Fibroblast of lung (primary cell): Measurements from ENCODE around the gene ADI1. TPM values are rescaled to one million over a fixed set of nuclear protein-coding genes. Genes with fewer than 3 reads are reported as not detected.

Experiments used
- DNase-seq, 2 donors: peaks; one replicate each; pipeline versions ENCODE4 v3.0.0 to v3.0.0-alpha.2; 2010; ENCODE audit warnings: low read depth in 2 of 2
- H2AFZ ChIP-seq: 2 replicates; pipeline ENCODE4 v1.5.1; 2012; ENCODE audit warnings: low read length, control low read depth, inconsistent platforms
- H3K27ac ChIP-seq: 2 replicates; pipeline ENCODE4 v1.5.1; 2011; ENCODE audit warnings: low read length, control low read depth; ENCODE audit not compliant: insufficient read depth
- H3K27me3 ChIP-seq: 2 replicates; pipeline ENCODE4 v1.5.1; 2011; ENCODE audit warnings: mild to moderate bottlenecking, low read length; ENCODE audit not compliant: control insufficient read depth, insufficient read depth
- H3K36me3 ChIP-seq: 2 replicates; pipeline ENCODE4 v1.5.1; 2011; ENCODE audit warnings: low read length; ENCODE audit not compliant: control insufficient read depth, insufficient read depth
- H3K4me1 ChIP-seq: 2 replicates; pipeline ENCODE4 v1.5.1; 2011; ENCODE audit warnings: low read length; ENCODE audit not compliant: control insufficient read depth, insufficient read depth; ENCODE audit errors: extremely low read depth
- H3K4me2 ChIP-seq: 2 replicates; pipeline ENCODE4 v1.5.1; 2011; ENCODE audit warnings: low read length, control low read depth; ENCODE audit not compliant: insufficient read depth; ENCODE audit errors: extremely low read depth
- H3K4me3 ChIP-seq, 4 experiments: fragments of 200-600 bp in 1 of 4; sonication (generic) in 1 of 4; replicated peaks in 1 of 4; 2 replicates each; pipeline ENCODE4 v1.5.1; 2011 to 2016; ENCODE audit warnings: low read length in 4 of 4, low read depth in 3 of 4, mild to moderate bottlenecking in 3 of 4, control low read depth in 2 of 4, inconsistent platforms in 1 of 4, mixed read lengths in 1 of 4; ENCODE audit not compliant: insufficient read depth in 1 of 4; ENCODE audit errors: control extremely low read depth in 1 of 4
- H3K79me2 ChIP-seq: 2 replicates; pipeline ENCODE4 v1.5.1; 2012; ENCODE audit warnings: mild to moderate bottlenecking, low read length, inconsistent platforms; ENCODE audit not compliant: control insufficient read depth, insufficient read depth
- H3K9ac ChIP-seq: 2 replicates; pipeline ENCODE4 v1.5.1; 2011; ENCODE audit warnings: mild to moderate bottlenecking, low read length, control low read depth; ENCODE audit not compliant: insufficient read depth
- H3K9me3 ChIP-seq: 2 replicates; pipeline ENCODE4 v1.5.1; 2012; ENCODE audit warnings: low read depth, low read length; ENCODE audit not compliant: control insufficient read depth, insufficient read depth
- H4K20me1 ChIP-seq: 2 replicates; pipeline ENCODE4 v1.5.1; 2011; ENCODE audit warnings: low read length; ENCODE audit not compliant: control insufficient read depth, insufficient read depth; ENCODE audit errors: extremely low read depth
- CTCF ChIP-seq, 2 donors: IDR thresholded peaks in 1 of 2; conservative IDR thresholded peaks in 1 of 2; 1 replicate in 1 of 2; 2 replicates in 1 of 2; pipeline ENCODE4 v1.5.1; 2011 to 2012; ENCODE audit warnings: low read length in 2 of 2, control low read depth in 1 of 2, inconsistent platforms in 1 of 2, low read depth in 1 of 2, mild to moderate bottlenecking in 1 of 2
- EZH2 ChIP-seq: IDR thresholded peaks from 2 replicates; pipeline ENCODE4 v1.5.1; 2012; ENCODE audit warnings: low read length, control low read depth, mild to moderate bottlenecking; ENCODE audit errors: missing control alignments
- polyA plus RNA-seq, 2 donors: library from polyadenylated mRNA; depleted of rRNA in 1 of 2; stranded (reverse) in 1 of 2; unstranded in 1 of 2; fragments of >200 nt; gene quantifications; 2 replicates each; pipeline ENCODE4 v1.2.1, GENCODE V29; 2011 to 2012; ENCODE audit warnings: missing spikeins in 1 of 2
- total RNA-seq: library from RNA; depleted of rRNA; stranded (reverse); fragments of >200 nt; gene quantifications from 2 replicates; pipeline ENCODE4 v1.2.1, GENCODE V29; 2014

Gene ADI1
- total and polyA plus RNA-seq, 2 donors (not counting 1 experiment from before 2014, with no cell fraction given), result 41.9 to 69.3 TPM

GRCh38 chr2:3553946-3554345, 34.6 kb upstream of the ADI1 start:
- TF ChIP-seq CTCF (conservative IDR thresholded peaks at IDR 0.05 in 1 of 2, IDR thresholded peaks at IDR 0.05 in 1 of 2; ENCODE audit: low read depth in 1 of 2, low read length in 2 of 2) (no peak), EZH2 (no peak)
- no peak overlapping the region for H3K4me2 ChIP-seq
- no peak for DNase-seq
- H3K4me1 ChIP-seq, result no peaks in the 10 kb centered on the region
- H3K27me3 ChIP-seq, result no peaks in the 10 kb centered on the region
- no peak overlapping the region for H3K9ac ChIP-seq
- H3K9me3 ChIP-seq, result no peaks in the 10 kb centered on the region
- H3K27ac ChIP-seq, result no peak overlapping the region
- H3K4me3 ChIP-seq, result no peak overlapping the region
- no peak overlapping the region for H2AFZ ChIP-seq
- peaks cover 26% of the 10 kb centered on the region for H3K79me2 ChIP-seq
- H4K20me1 ChIP-seq, result no peaks in the 10 kb centered on the region
- peaks cover 16% of the 10 kb centered on the region for H3K36me3 ChIP-seq

GRCh38 chr2:3547915-3548314, 28.6 kb upstream of the ADI1 start:
- Histone ChIP-seq H3K36me3 (peaks cover 21% of the 10 kb centered on the region), H3K9ac (no peak overlapping the region), H2AFZ (no peak overlapping the region), H4K20me1 (no peaks in the 10 kb centered on the region), H3K4me3 (no peak overlapping the region), H3K9me3 (no peaks in the 10 kb centered on the region), H3K27ac (no peak overlapping the region), H3K79me2 (peaks cover 2% of the 10 kb centered on the region), H3K4me2 (no peak overlapping the region), H3K4me1 (no peaks in the 10 kb centered on the region), H3K27me3 (no peaks in the 10 kb centered on the region)
- no peak for DNase-seq
- TF ChIP-seq CTCF (conservative IDR thresholded peaks at IDR 0.05 in 1 of 2, IDR thresholded peaks at IDR 0.05 in 1 of 2; ENCODE audit: low read depth in 1 of 2, low read length in 2 of 2) (no peak), EZH2 (no peak)

GRCh38 chr2:3545788-3546478, 26.6 kb upstream of the ADI1 start:
- TF ChIP-seq CTCF (conservative IDR thresholded peaks at IDR 0.05 in 1 of 2, IDR thresholded peaks at IDR 0.05 in 1 of 2; ENCODE audit: low read depth in 1 of 2, low read length in 2 of 2) (no peak), EZH2 (no peak)
- DNase-seq, result peak in 1 of 2 donors; percentile 25
- H3K4me2 ChIP-seq, result no peak overlapping the region
- peaks cover 2% of the 10 kb centered on the region for H3K79me2 ChIP-seq
- no peaks in the 10 kb centered on the region for H3K9me3 ChIP-seq
- H3K27me3 ChIP-seq, result no peaks in the 10 kb centered on the region
- H3K4me3 ChIP-seq, result no peak overlapping the region
- H2AFZ ChIP-seq, result no peak overlapping the region
- H3K4me1 ChIP-seq, result no peaks in the 10 kb centered on the region
- H3K36me3 ChIP-seq, result peaks cover 20% of the 10 kb centered on the region
- no peaks in the 10 kb centered on the region for H4K20me1 ChIP-seq
- H3K9ac ChIP-seq, result no peak overlapping the region
- no peak overlapping the region for H3K27ac ChIP-seq
